Measurements from ENCODE around the gene AGTRAP.

AGTRAP gene

DNA sequence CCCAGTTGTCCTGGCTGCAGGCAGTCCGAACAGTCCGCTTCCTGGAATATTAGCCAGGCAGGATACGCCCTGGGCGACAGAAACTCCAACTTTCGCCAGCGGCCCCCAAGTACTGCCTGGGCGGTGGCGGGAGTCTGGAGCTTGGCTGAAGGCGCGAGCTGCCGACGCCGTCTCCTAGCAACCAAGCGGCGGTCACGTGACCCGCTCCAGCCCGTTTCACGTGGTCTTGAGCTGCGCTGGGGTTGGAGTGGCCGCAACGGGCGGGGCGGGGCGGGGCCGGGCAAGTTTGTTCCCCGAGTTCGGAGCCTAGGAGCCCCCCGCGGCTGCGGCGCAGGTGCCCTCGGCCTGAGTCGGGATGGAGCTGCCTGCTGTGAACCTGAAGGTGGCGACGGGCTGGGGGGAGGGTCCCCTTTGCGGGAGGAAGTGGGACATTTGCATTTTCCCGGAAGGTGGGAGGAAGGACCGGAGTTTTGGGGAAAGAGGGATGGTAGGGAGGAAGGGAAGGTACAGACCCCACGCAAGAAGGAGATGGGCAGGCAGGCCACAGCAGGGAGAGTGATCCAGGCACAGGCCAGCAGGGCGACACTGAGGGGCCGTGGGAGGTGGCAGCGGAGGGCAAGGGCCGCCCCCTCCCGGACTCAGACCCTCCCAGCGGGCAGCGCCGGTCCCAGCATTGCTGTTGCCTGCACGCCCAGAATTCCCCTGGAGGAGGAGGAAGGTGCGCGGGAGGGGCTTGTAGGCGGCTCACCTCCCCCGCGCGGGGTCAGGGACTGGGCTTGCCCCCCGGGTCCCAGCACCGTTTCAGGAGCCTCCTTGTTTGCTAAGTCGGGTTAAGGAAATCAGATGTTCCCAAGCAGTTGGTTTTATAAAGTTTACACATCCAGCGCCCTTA lies at the start of gene AGTRAP (continued):
- TF ChIP-seq, protein P1, sequence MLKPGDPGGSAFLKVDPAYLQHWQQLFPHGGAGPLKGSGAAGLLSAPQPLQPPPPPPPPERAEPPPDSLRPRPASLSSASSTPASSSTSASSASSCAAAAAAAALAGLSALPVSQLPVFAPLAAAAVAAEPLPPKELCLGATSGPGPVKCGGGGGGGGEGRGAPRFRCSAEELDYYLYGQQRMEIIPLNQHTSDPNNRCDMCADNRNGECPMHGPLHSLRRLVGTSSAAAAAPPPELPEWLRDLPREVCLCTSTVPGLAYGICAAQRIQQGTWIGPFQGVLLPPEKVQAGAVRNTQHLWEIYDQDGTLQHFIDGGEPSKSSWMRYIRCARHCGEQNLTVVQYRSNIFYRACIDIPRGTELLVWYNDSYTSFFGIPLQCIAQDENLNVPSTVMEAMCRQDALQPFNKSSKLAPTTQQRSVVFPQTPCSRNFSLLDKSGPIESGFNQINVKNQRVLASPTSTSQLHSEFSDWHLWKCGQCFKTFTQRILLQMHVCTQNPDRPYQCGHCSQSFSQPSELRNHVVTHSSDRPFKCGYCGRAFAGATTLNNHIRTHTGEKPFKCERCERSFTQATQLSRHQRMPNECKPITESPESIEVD (tag by site-specific recombination; IDR thresholded peaks at IDR 0.05), result no peak
- TF ChIP-seq TCF7L2 (IDR thresholded peaks at IDR 0.05; ENCODE audit: borderline replicate concordance, low read depth, low read length) (no peak), KLF7 (tag by site-specific recombination; IDR thresholded peaks at IDR 0.05; ENCODE audit: borderline replicate concordance) (peak; percentile 33; the same call in 1 of the 2 replicates), SETDB1 (IDR thresholded peaks at IDR 0.05; ENCODE audit: insufficient read length, low read length) (no peak), MZF1 (tag by site-specific recombination; IDR thresholded peaks at IDR 0.05; ENCODE audit: borderline replicate concordance) (no peak), ZNF175 (tag by site-specific recombination; IDR thresholded peaks at IDR 0.05) (no peak), ZNF140 (tag by site-specific recombination; IDR thresholded peaks at IDR 0.05) (no peak), ZNF248 (tag by site-specific recombination; IDR thresholded peaks at IDR 0.05) (no peak), ZNF747 (tag by site-specific recombination; IDR thresholded peaks at IDR 0.05) (no peak), ZNF830 (tag by site-specific recombination; IDR thresholded peaks at IDR 0.05; ENCODE audit: low read depth) (no peak), ZNF394 (tag by site-specific recombination; IDR thresholded peaks at IDR 0.05; ENCODE audit: borderline replicate concordance) (no peak), ZNF121 (tag by site-specific recombination; IDR thresholded peaks at IDR 0.05) (no peak), MEIS1 (CRISPR knock-in tag; IDR thresholded peaks at IDR 0.05; ENCODE audit: borderline replicate concordance) (no peak), ZFHX2 (tag by site-specific recombination; conservative IDR thresholded peaks at IDR 0.05) (peak; percentile 97), ZFP69B (tag by site-specific recombination; IDR thresholded peaks at IDR 0.05) (no peak), ZNF777 (tag by site-specific recombination; IDR thresholded peaks at IDR 0.05; ENCODE audit: borderline replicate concordance) (no peak), EGR2 (tag by site-specific recombination; IDR thresholded peaks at IDR 0.05; ENCODE audit: low read depth) (peak; percentile 91), ZEB2 (tag by site-specific recombination; IDR thresholded peaks at IDR 0.05) (peak; percentile 73)
- TF ChIP-seq, protein P2, sequence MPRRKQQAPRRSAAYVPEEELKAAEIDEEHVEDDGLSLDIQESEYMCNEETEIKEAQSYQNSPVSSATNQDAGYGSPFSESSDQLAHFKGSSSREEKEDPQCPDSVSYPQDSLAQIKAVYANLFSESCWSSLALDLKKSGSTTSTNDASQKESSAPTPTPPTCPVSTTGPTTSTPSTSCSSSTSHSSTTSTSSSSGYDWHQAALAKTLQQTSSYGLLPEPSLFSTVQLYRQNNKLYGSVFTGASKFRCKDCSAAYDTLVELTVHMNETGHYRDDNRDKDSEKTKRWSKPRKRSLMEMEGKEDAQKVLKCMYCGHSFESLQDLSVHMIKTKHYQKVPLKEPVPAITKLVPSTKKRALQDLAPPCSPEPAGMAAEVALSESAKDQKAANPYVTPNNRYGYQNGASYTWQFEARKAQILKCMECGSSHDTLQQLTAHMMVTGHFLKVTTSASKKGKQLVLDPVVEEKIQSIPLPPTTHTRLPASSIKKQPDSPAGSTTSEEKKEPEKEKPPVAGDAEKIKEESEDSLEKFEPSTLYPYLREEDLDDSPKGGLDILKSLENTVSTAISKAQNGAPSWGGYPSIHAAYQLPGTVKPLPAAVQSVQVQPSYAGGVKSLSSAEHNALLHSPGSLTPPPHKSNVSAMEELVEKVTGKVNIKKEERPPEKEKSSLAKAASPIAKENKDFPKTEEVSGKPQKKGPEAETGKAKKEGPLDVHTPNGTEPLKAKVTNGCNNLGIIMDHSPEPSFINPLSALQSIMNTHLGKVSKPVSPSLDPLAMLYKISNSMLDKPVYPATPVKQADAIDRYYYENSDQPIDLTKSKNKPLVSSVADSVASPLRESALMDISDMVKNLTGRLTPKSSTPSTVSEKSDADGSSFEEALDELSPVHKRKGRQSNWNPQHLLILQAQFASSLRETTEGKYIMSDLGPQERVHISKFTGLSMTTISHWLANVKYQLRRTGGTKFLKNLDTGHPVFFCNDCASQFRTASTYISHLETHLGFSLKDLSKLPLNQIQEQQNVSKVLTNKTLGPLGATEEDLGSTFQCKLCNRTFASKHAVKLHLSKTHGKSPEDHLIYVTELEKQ (tag by site-specific recombination; IDR thresholded peaks at IDR 0.05; ENCODE audit: borderline replicate concordance), result no peak
- TF ChIP-seq, protein P3, sequence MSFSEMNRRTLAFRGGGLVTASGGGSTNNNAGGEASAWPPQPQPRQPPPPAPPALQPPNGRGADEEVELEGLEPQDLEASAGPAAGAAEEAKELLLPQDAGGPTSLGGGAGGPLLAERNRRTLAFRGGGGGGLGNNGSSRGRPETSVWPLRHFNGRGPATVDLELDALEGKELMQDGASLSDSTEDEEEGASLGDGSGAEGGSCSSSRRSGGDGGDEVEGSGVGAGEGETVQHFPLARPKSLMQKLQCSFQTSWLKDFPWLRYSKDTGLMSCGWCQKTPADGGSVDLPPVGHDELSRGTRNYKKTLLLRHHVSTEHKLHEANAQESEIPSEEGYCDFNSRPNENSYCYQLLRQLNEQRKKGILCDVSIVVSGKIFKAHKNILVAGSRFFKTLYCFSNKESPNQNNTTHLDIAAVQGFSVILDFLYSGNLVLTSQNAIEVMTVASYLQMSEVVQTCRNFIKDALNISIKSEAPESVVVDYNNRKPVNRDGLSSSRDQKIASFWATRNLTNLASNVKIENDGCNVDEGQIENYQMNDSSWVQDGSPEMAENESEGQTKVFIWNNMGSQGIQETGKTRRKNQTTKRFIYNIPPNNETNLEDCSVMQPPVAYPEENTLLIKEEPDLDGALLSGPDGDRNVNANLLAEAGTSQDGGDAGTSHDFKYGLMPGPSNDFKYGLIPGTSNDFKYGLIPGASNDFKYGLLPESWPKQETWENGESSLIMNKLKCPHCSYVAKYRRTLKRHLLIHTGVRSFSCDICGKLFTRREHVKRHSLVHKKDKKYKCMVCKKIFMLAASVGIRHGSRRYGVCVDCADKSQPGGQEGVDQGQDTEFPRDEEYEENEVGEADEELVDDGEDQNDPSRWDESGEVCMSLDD (tag by site-specific recombination; IDR thresholded peaks at IDR 0.05), result peak; percentile 94
- TF ChIP-seq, protein P4, sequence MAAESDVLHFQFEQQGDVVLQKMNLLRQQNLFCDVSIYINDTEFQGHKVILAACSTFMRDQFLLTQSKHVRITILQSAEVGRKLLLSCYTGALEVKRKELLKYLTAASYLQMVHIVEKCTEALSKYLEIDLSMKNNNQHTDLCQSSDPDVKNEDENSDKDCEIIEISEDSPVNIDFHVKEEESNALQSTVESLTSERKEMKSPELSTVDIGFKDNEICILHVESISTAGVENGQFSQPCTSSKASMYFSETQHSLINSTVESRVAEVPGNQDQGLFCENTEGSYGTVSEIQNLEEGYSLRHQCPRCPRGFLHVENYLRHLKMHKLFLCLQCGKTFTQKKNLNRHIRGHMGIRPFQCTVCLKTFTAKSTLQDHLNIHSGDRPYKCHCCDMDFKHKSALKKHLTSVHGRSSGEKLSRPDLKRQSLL (tag by site-specific recombination; IDR thresholded peaks at IDR 0.05), result peak; percentile 58; the same call in 1 of the 2 replicates
- TF ChIP-seq, protein P5, sequence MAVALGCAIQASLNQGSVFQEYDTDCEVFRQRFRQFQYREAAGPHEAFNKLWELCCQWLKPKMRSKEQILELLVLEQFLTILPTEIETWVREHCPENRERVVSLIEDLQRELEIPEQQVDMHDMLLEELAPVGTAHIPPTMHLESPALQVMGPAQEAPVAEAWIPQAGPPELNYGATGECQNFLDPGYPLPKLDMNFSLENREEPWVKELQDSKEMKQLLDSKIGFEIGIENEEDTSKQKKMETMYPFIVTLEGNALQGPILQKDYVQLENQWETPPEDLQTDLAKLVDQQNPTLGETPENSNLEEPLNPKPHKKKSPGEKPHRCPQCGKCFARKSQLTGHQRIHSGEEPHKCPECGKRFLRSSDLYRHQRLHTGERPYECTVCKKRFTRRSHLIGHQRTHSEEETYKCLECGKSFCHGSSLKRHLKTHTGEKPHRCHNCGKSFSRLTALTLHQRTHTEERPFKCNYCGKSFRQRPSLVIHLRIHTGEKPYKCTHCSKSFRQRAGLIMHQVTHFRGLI (tag by site-specific recombination; IDR thresholded peaks at IDR 0.05), result no peak
- TF ChIP-seq, protein P6, sequence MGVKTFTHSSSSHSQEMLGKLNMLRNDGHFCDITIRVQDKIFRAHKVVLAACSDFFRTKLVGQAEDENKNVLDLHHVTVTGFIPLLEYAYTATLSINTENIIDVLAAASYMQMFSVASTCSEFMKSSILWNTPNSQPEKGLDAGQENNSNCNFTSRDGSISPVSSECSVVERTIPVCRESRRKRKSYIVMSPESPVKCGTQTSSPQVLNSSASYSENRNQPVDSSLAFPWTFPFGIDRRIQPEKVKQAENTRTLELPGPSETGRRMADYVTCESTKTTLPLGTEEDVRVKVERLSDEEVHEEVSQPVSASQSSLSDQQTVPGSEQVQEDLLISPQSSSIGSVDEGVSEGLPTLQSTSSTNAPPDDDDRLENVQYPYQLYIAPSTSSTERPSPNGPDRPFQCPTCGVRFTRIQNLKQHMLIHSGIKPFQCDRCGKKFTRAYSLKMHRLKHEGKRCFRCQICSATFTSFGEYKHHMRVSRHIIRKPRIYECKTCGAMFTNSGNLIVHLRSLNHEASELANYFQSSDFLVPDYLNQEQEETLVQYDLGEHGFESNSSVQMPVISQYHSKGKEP (tag by site-specific recombination; IDR thresholded peaks at IDR 0.05), result no peak
- TF ChIP-seq, protein P7, sequence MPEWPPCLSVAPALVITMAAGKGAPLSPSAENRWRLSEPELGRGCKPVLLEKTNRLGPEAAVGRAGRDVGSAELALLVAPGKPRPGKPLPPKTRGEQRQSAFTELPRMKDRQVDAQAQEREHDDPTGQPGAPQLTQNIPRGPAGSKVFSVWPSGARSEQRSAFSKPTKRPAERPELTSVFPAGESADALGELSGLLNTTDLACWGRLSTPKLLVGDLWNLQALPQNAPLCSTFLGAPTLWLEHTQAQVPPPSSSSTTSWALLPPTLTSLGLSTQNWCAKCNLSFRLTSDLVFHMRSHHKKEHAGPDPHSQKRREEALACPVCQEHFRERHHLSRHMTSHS (tag by site-specific recombination; IDR thresholded peaks at IDR 0.05), result no peak
